AG04449 (cell line): ENCODE measurements around the gene CALML4.

Source experiments
- CTCF ChIA-PET: fragments of 350-600 bp; formaldehyde crosslinking; extraction: SDS; loops from one replicate; lab custom pipeline; 2021; ENCODE audit warnings: antibody characterized with exemption; lab: Yijun Ruan, JAX
- POLR2A ChIA-PET: fragments of 400-600, 350-600 bp; formaldehyde crosslinking; extraction: SDS; loops from one replicate; lab custom pipeline; 2020; ENCODE audit warnings: antibody characterized with exemption, inconsistent platforms; lab: Yijun Ruan, JAX
- DNase-seq: peaks from one replicate; pipeline ENCODE4 v3.0.0-alpha.2; 2010; ENCODE audit warnings: low read depth, low spot score
- H3K4me3 ChIP-seq: 2 replicates; pipeline ENCODE4 v1.5.1; 2011; ENCODE audit warnings: low read depth, mild to moderate bottlenecking, control low read depth, low read length
- CTCF ChIP-seq: IDR thresholded peaks from one replicate; pipeline ENCODE4 v1.5.1; 2011; ENCODE audit warnings: mild to moderate bottlenecking, moderate library complexity, low read length, control low read depth, inconsistent platforms; ENCODE audit not compliant: insufficient read depth; ENCODE audit errors: missing control alignments

CALML4 gene

DNA sequence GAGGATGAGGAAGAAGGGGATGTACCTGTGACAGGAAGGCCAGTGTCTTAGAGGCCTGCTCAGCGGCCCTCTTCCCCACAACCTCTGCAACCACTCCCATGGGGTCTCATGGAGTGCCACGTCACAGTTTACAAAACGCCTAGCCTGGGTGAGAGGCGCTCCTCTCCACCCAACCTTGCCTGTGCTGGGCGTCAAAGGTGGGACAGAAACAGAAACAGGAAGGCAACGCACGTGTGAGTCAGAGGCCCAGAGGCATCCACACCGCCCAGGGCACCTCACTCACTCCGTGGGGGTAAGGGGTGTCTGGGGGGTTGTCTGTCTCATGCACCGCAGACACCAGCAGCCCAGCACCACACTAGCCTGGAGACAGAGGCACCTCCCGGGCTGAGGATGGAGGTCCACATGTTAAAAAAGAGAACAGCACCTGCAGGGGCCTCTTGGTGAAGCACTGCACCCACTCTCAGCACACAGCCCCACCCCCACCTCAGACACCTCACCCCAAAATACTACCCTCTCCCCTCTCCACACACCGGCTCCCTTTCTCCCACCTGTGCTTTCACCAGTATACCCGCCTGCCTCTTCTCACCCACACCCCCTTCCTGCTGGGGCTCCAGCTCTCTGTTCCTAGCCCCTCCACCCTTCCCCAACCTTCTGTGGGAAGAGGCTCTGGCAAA is 4.7 kb upstream of the CALML4 start:
- ChIA-PET POLR2A (no interaction called here), CTCF (interaction anchor here (0.9 to 3.3 kb wide), 19 partner anchors 9 to 776 kb away, joined by 3 to 40 read pairs (median 5); no protein-coding TSS in a partner anchor)
- no peak overlapping the region for H3K4me3 ChIP-seq
- no peak for TF ChIP-seq CTCF
- no peak for DNase-seq

GRCh38 chr15:68209272-68209671 is 4.1 kb upstream of the CALML4 start:
- CTCF ChIA-PET, result interaction anchor here (2.7 to 3.3 kb wide), 3 partner anchors 10 to 346 kb away, joined by 21 to 40 read pairs (median 29); no protein-coding TSS in a partner anchor
- DNase-seq, result no peak
- H3K4me3 ChIP-seq, result no peak overlapping the region
- POLR2A ChIA-PET, result no interaction called here
- TF ChIP-seq CTCF, result no peak

DNA sequence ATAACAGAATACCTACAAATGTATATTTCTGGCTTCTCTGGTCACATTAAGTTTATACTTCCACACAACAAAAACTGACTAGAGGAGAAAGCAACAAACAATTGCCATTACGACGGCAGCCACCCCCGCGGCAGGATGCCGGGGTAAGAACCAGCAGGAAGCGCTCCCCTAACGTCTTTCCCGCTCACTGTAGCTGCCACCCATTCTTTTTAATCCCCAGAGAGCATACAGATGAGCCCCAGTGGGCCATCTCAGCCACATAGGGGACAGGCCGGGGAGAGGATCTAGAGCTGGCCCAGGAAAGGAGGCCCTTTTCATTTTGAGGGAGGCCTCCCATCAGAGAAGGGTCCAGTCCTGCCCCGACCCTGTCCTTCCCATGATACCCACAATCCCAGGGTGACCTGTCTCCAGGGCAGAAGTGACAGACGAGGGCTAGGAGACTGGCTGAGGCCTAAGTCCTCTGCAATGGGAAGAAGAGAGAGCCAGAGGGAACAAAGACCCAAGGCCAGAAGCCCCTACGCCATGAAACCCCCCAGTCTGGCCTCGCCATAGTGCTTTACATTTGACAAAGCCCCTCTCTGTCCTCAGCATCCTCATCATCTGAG is 3.6 kb upstream of the CALML4 start:
- TF ChIP-seq CTCF, result no peak
- no peak for DNase-seq
- POLR2A ChIA-PET, result no interaction called here
- CTCF ChIA-PET, result interaction anchor here (0.8 to 3.3 kb wide), 2 partner anchors 18 to 346 kb away, joined by 3 to 40 read pairs; no protein-coding TSS in a partner anchor
- no peak overlapping the region for H3K4me3 ChIP-seq

GRCh38 chr15:68208136-68208535 is 3.0 kb upstream of the CALML4 start:
- CTCF ChIA-PET, result interaction anchor here (0.8 kb wide), 1 partner anchor 345 kb away, joined by 3 read pairs; no protein-coding TSS in a partner anchor
- no peak overlapping the region for H3K4me3 ChIP-seq
- no peak for DNase-seq
- no peak for TF ChIP-seq CTCF
- POLR2A ChIA-PET, result no interaction called here

DNA sequence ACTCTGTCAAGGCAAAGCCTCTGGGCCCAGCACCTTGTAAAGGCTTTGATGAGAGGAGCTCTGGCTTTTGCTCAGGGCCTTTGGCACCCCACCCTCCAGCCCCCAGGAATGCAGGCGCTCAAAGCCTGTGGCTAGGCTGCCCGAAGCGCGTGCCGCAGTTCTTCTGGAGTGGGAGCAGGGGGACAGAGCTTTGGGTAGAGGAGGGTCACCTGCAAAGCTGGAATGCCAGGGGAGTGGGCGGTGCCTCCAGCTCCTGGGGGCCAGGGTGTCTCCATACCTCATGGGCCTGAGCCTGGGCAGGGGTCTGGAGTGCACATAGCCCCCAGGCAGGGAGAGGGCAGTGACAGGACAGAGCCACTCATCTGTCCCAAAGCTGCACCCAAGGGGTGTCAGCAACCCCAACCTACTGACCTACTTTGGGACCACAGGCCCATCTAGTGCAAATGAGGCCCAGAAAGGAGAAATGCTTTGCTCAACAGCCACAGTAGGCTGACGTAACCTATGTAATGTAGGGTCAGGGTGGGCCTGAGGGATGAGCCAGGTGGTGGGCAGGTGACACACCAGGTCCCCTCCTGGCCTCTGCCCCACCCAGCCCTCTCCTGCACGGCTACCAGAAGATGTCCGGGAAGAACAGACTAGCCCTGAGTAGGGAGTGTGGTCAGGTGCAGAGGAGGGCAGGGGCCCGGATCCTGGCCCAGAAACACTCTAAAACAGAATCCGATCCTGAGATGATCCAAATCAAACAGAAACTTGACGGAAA is 2.2 kb upstream of the CALML4 start:
- no peak for DNase-seq
- no peak for TF ChIP-seq CTCF
- POLR2A ChIA-PET, result no interaction called here
- no peak overlapping the region for H3K4me3 ChIP-seq
- CTCF ChIA-PET, result interaction anchor here (1.0 to 1.3 kb wide), 2 partner anchors 11 to 24 kb away, joined by 3 read pairs; no protein-coding TSS in a partner anchor
